ENCODE results near the gene SIAH2.

The SIAH2 gene

DNA sequence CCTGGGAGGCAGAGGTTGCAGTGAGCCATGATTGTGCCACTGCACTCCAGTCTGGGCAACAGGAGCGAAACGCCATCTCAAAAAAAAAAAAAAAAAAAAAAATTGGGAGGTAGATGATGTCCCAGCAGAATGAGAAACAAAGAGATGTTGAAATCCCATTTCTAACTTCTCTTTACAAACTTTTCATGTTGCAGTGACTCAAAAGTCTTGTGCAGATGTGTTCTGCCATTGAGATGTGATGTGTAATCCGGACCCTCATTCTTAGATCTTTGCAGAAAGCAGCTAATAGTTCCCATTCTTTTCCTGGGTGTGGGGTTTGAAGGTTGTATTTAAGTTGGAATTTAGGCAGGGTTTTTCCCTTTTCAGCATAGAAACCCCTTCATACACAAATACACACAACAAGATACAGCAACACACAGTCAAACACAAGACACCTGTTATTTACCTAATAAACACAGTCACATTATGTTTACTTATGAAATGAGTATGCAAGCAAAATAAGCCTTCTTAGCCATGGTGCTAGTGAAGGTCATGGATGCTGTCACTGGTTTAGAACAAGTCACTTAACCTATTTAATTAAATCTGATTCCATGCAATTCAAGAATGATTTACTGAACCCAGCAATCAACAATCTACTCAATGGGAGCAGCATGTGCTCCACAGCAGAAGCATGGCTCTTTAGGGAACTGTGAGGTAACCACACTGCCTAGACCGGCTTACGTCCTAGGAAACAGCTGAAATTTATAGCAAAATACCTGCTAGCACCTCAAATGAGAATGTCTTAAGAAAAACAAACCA, 14.9 kb downstream of the SIAH2 start:
- DNase-seq, result no peak

- no peak for DNase-seq
Observed at GRCh38 chr3:150746791-150747590, 16.0 kb downstream of the SIAH2 start.

DNA sequence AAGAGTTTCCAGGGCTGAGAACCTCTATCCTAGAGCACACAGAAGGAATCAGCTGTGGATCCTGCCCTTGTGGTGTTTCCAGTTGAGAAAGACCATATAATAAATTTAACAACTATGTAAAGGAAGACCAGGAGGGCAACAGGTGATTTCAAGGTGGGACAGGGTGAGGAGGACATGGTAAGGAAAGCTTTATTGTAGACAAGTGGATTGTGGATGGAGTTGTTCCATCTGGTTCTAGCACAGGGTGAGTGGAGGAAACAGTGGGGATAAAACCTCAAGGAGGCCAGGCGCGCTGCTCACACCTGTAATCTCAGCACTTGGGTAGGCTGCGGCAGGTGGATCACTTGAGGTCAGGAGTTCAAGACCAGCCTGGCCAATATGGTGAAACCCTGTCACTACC, 17.1 kb downstream of the SIAH2 start:
- no peak for DNase-seq

DNA sequence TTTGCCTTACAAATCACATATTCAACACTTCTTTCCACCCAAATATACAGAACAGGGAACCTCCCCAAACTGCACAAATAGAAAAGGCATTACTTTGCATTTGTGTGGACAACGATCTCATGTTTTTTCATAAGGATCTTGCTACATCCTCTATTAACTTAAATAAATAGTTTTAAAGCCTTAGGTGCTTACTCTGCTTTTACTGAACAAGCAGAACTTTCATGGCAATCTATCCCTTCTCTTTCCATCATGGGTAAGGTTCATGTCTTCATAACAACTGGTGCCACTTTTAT, 18.1 kb downstream of the SIAH2 start:
- DNase-seq, result no peak

DNA sequence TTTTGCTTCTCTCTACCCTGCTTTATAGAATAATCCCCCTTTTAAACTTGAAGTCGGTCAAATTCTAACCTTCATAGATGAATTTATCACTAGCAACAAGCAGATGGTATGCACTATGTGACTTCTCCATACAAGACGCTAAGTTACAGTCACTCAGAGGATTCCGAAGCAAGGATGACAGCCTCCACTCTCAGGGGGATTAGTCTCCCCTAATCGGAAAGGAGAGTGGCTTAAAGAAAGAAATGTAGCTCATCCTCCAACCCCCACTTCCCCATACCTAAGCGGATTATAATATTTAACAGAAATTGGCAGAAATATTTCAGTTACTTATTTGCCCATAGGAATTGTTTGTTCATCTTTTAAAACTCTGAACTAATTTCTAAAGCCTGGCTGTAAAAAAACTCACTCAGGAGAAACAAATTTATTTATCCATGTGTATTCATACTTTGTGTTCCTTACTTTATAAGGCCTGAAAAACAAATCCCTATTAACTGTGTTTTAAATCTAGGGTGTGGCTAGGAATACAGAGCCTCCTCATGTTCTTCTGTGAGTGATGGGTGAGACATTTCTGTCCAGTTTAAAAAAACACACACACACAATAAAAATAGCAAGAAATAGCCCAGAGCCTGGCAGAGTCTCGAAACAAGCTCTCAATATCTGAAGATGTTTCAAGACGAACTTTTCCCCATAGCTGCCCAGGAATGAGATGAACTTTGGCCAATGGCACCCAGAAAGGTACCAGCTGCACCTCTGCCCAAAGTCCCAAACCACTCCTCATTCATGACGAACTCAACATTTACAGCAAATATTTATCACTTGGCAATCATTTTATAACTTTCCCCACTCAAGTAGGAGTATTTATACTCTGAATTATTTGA, 18.7 kb downstream of the SIAH2 start:
- DNase-seq, result peak; percentile 85 to 94

DNA sequence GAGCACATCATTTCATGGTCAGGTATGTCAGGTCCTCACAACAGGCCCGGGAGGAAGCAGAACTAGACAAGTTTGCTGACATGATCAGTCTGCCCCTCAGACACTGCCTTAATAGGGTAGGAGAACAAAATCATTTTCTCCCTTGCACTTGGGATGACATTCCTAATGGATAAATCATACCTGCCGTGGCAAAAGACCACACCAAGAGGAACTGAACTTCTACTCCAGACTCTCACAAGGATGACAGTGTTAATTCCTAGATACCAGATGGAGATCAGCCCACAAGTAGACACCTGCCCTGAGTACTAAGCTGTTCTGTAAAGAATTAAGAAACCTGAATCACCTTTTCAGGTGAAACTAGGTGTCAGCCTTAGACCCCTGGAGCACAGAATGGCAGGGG, 19.5 kb downstream of the SIAH2 start:
- no peak for DNase-seq

DNA sequence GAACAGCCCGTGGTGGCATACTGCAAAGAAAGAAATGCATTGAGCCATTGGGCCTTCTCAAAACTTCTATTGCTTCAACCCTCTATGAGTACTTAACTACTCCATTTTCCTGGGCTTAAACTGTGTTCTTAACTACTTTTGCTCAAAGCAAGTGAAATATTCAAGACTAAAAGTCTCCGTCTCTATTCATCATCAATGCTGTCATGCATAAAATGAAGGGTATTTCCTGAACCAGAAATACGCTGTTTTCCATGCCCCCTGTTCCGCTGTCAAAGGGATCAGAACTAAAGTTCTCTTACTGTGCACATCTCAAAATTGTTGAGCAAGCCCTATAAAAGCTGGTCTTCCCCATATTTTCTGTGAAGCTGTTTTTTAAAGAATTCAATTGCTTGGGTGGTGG, 20.3 kb downstream of the SIAH2 start:
- no peak for DNase-seq

GRCh38 chr3:150742141-150742523, 20.8 kb downstream of the SIAH2 start:
- no peak for DNase-seq

- no peak for DNase-seq
Observed at GRCh38 chr3:150741497-150742140, 21.4 kb downstream of the SIAH2 start.

DNA sequence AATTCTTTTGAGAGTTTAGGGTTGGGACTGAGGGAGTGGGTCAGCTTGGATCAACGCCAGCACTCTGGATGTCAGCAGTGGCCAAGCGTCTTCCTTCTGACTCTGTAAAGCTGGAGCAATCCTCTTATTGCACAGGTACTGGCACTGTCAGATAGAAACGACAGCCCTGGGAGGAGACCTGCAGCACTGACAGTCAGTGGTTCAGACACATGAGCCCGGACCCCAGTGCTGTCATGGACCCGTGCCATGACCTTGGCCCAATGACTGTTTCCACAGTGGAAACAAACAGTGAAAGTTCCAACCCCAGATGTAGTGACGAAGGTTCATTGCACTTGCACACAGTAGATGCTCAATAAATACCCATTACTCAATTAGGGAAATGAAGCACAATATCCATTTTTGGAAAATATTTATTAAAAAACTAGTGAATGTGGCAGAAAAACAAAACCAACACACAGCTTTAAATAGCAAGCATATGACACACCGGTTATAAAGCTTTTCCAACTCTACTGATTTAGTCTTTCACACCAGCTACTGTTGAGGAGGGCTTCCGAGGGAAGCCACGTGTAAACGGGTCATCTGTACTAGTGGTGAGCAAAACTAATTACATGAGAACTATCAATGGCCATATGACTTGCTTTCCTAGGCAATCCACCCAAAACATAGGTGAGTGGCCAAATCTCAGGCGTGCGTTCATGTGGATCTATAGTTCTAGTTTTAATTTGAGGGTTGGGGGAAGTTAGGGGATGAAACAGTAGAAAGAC, 22.1 kb downstream of the SIAH2 start:
- no peak for DNase-seq

- DNase-seq, result no peak
Observed at GRCh38 chr3:150739877-150740645, 22.9 kb downstream of the SIAH2 start.

DNA sequence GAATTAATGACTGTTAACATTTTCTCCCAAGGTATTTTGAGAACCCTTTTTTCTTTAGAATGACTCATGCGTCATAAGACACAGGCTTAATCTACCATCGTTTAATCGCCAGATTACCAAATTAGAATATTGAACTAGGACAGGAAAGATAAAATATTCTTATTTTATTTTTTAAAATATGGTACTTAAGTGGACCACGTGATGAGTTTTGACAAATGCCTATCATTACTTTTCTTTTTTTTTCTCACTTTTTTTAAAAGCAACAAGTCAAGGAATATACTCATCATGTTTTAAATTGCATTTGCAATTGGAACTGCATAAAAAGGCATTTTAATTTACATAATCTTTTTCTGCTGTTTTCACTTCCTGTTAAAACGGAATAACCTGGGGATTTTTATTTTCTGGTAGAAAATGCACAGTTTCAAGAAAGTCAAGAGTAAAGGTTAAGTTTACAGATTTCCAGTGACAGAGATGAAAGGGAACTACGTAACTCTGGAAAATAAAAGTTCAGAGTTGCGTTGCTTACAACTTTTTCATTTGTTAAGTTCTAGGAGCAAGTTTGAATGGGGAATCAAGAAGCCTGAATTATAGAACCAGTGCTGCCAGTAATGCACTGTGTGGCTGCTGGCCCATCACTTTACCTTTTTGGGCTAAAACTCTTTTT, 23.6 kb downstream of the SIAH2 start:
- no peak for DNase-seq

DNA sequence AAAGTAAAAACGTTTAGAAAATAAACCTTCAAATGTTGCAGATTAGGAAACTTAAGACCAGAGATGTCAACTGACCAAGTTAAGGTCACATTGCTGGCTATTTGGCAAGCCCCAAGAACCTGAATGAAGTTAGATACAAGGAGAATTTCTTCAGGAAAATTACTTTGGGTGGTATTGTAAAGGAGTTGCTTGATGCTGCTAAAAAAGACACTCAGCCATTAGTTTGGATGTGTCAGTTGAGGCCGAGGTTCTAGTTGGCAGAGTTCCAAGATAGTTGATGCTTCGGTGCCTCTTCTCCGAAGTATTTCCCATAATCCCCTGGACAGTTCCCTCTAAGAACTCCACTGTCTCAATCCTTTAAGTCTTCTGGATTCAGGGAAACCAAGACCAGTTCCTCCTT, 24.3 kb downstream of the SIAH2 start:
- DNase-seq, result no peak

DNA sequence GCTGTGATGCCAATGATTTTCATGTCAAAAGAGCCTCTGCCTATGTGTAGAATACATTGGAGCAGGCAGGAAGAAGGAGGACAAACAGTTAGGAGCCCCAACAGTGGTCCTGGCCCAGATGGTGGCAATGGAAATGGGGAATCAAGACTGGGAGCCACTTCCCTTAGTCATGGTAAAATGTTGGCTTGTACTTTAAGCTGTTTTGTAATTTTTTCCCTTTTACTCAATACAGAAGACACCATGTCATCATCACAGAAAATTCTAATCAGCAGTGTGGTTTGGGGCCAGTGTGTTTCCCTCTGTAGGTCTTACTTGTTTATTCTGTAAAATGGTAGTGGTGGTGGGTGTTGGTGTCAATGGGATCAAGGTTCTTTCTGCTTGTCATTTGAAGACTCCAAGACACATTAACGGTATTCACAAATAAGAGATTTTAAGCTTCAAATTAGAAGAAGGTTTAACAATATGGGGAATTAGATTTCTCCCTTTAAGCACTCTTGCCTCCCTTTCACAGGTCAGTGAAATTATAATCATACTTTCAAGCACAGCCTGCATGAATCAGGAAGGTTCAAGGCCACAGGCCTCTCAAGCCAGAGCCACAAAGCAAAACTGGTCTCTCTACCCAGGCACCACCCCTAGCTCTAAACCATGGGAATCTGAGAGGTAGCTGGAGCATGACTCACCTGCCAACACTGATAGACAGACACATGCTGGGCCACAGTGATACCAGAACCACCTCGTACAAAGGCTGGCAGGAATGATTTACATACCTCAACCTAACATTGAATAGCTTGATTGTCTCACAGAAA, 24.9 kb downstream of the SIAH2 start:
- DNase-seq, result no peak

GRCh38 chr3:150736903-150737832, 25.8 kb downstream of the SIAH2 start:
- peak in 1 of 2 experiments; percentile 18 for DNase-seq

GRCh38 chr3:150736316-150736719, 26.7 kb downstream of the SIAH2 start:
- no peak for DNase-seq

- no peak for DNase-seq
Observed at GRCh38 chr3:150734795-150735119, 28.2 kb downstream of the SIAH2 start.

DNA sequence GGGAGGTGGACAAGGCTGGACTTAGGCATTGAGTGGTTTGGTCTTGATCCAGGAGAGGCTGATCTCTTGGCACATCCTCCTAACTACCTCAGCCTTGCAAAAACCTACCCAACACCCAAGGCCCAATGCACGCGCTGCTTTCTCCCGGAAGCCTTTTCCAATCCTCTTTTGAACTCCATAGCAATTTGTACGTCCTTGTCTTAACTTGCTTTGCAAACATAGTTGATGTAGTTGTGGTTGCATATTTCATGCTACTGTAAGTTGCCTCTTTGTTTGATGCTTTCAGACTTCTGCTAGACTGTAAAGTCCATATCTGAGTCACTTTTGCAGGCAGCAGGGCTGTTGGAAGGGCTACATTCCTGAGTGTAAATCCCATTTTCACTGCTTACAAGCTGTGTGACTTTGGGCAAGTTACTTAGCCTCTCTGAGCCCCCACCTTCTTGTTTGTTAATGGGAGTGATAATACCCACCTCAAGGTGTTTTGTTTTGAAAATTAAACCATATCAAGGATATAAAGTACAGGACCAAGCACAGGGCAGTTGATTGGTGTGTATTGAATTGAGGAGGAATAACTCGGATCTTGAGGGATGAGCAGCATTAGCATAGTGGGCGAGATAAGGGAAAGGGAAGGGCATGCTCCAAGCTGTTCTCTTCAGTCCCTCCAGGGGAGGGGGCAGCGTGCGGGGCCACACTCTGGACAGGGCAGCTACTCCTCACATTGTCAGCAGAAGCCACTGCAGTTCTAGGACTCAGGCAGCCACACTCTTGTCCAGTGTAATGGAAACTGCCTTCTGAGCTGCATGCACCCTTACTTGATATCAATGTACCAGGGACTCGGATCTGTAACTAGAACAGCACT, 28.8 kb downstream of the SIAH2 start:
- no peak for DNase-seq
